ENCODE results near the gene RANBP17. TPM values are rescaled to one million over a fixed set of nuclear protein-coding genes. Genes with fewer than 3 reads are reported as not detected.

The RANBP17 gene
- polyA plus RNA-seq, 1 of the 3 experiments (the other 2 are of a cell fraction) = 6.0 TPM

- POLR2A ChIA-PET = no interaction called here
- Histone ChIP-seq H3K27ac (ENCODE audit: low read depth in 2 of 2, low read length in 1 of 2) (no peak overlapping the region), H4K20me1 (ENCODE audit: insufficient read depth) (no peaks in the 10 kb centered on the region), H2AFZ (ENCODE audit: low read depth) (no peak overlapping the region), H3K4me3 (ENCODE audit: low read depth in 2 of 2, low read length in 1 of 2) (no peak overlapping the region), H3F3A (replicated peaks; ENCODE audit: insufficient read depth) (no peaks in the 10 kb centered on the region), H3K9me3 (no peaks in the 10 kb centered on the region), H3K9ac (no peak overlapping the region), H3K4me1 (ENCODE audit: control insufficient read depth in 1 of 2, insufficient read depth in 2 of 2, low read depth in 1 of 2, low read length in 1 of 2) (peaks cover 0 to 30% of the 10 kb centered on the region in 2 experiments; a peak in 1 of 4 replicates), H3K79me2 (ENCODE audit: insufficient read depth) (peaks cover 8% of the 10 kb centered on the region; the same call in 1 of the 2 replicates), H3K36me3 (replicated peaks in 1 of 2; ENCODE audit: control insufficient read depth in 1 of 2, insufficient read depth in 2 of 2, low read length in 1 of 2) (no peaks in the 10 kb centered on the region), H3K4me2 (no peak overlapping the region), H3K9me2 (no peaks in the 10 kb centered on the region), H3K27me3 (ENCODE audit: insufficient read depth) (no peaks in the 10 kb centered on the region)
- DNase-seq = no peak
- CTCF ChIA-PET = no interaction called here
- 93% methylated on average over 37 of the region's 37 CpGs for WGBS (ENCODE audit: low lambda C conversion rate)
- TF ChIP-seq MAX (IDR thresholded peaks at IDR 0.05; ENCODE audit: low read depth) (no peak), GABPA (IDR thresholded peaks at IDR 0.05; ENCODE audit: low read depth) (no peak), FOXM1 (IDR thresholded peaks at IDR 0.05; ENCODE audit: low read depth) (no peak), USF2 (IDR thresholded peaks at IDR 0.05; ENCODE audit: borderline replicate concordance, low read depth, low read length) (no peak), CTCF (IDR thresholded peaks at IDR 0.05) (no peak), FOXJ3 (CRISPR knock-in tag; IDR thresholded peaks at IDR 0.05) (no peak), RCOR1 (IDR thresholded peaks at IDR 0.05; ENCODE audit: low read length) (no peak), FOSL2 (IDR thresholded peaks at IDR 0.05; ENCODE audit: borderline replicate concordance, low read depth) (no peak), RAD21 (IDR thresholded peaks at IDR 0.05; ENCODE audit: low read length) (no peak), ELF1 (IDR thresholded peaks at IDR 0.05) (no peak), IRF3 (IDR thresholded peaks at IDR 0.05; ENCODE audit: low read depth, low read length) (no peak), JUND (IDR thresholded peaks at IDR 0.05) (no peak), PBX3 (IDR thresholded peaks at IDR 0.05) (no peak), USF1 (IDR thresholded peaks at IDR 0.05; ENCODE audit: borderline replicate concordance, low read depth) (no peak), YY1 (IDR thresholded peaks at IDR 0.05; ENCODE audit: low read depth) (no peak), EZH2phosphoT487 (IDR thresholded peaks at IDR 0.05; ENCODE audit: borderline replicate concordance, low read depth) (no peak), MEF2A (IDR thresholded peaks at IDR 0.05; ENCODE audit: borderline replicate concordance, low read depth) (no peak), POLR2AphosphoS5 (IDR thresholded peaks at IDR 0.05; ENCODE audit: low read depth, low read length) (no peak), CHD2 (IDR thresholded peaks at IDR 0.05; ENCODE audit: low read length, partially characterized antibody) (no peak), SMC3 (IDR thresholded peaks at IDR 0.05; ENCODE audit: low read depth, low read length) (no peak)
These were observed 451.8 kb downstream of the RANBP17 start for GRCh38 chr5:171313481-171314206.

Measured in SK-N-SH (cell line).